ENCODE results near the gene KRT82.

Gene KRT82

GRCh38 chr12:52380271-52380694 lies 25.9 kb downstream of the KRT82 start:
- DNase-seq = peak; percentile 8

GRCh38 chr12:52379536-52379935 lies 26.6 kb downstream of the KRT82 start:
- no peak for DNase-seq

GRCh38 chr12:52378091-52378490 lies 28.0 kb downstream of the KRT82 start:
- no peak for DNase-seq

- no peak for DNase-seq
Observed at GRCh38 chr12:52377266-52377665, 28.9 kb downstream of the KRT82 start.

GRCh38 chr12:52372216-52373154 lies 33.6 kb downstream of the KRT82 start:
- DNase-seq = peak; percentile 67

GRCh38 chr12:52371716-52372115 lies 34.4 kb downstream of the KRT82 start:
- no peak for DNase-seq

GRCh38 chr12:52370926-52371608 lies 35.1 kb downstream of the KRT82 start:
- DNase-seq = no peak

GRCh38 chr12:52369809-52370208 lies 36.3 kb downstream of the KRT82 start:
- no peak for DNase-seq

GRCh38 chr12:52369211-52369610 lies 36.9 kb downstream of the KRT82 start:
- no peak for DNase-seq

GRCh38 chr12:52368508-52368907 lies 37.6 kb downstream of the KRT82 start:
- no peak for DNase-seq

- no peak for DNase-seq
Observed at GRCh38 chr12:52367876-52368275, 38.3 kb downstream of the KRT82 start.

- no peak for DNase-seq
Observed at GRCh38 chr12:52366738-52367485, 39.2 kb downstream of the KRT82 start, which contains the start of gene KRT85. KRT85 (minus strand) TSS chr12:52367481; CDS start chr12:52367405, 76 bp downstream.

- no peak for DNase-seq
Observed at GRCh38 chr12:52364901-52365489, 41.1 kb downstream of the KRT82 start.

GRCh38 chr12:52364061-52364460 lies 42.1 kb downstream of the KRT82 start:
- DNase-seq = no peak

GRCh38 chr12:52363111-52363679 lies 42.9 kb downstream of the KRT82 start:
- DNase-seq = no peak

GRCh38 chr12:52362118-52362726 lies 43.9 kb downstream of the KRT82 start:
- DNase-seq = no peak

GRCh38 chr12:52361553-52361952 lies 44.6 kb downstream of the KRT82 start:
- no peak for DNase-seq

GRCh38 chr12:52360663-52361271 lies 45.4 kb downstream of the KRT82 start:
- DNase-seq = no peak

GRCh38 chr12:52360106-52360662 lies 46.0 kb downstream of the KRT82 start:
- DNase-seq = no peak

- DNase-seq = no peak
Observed at GRCh38 chr12:52359621-52360061, 46.5 kb downstream of the KRT82 start.

Measured in GDM1 (cell line).